ENCODE measurements around the gene MRPL37.

DNA sequence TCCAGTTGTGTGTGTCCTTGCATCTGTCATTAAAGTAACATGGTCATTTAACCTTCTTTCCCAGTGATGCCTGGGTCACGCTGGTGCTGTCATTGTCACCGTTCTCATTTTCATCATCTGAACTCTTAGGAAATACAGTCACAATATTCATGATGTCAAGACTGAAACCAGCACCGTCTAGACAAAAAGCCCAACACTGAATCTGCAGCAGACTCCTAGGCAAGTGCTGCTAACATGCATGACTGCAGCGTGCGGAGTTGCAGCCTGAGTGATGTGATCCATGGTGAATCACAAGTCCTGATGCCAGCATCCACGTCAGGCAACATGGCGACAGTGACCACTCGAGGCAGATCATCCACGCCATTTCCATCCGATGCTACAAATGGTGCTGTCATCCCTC is 37.6 kb downstream of the MRPL37 start:
- TF ChIP-seq CTCF (IDR thresholded peaks at IDR 0.05; ENCODE audit: low read depth, low read length) (no peak), POLR2A (IDR thresholded peaks at IDR 0.05; ENCODE audit: extremely low read depth, insufficient read length) (no peak), MYC (IDR thresholded peaks at IDR 0.05; ENCODE audit: low read depth, low read length) (no peak)
- TF ChIP-seq, protein P1, sequence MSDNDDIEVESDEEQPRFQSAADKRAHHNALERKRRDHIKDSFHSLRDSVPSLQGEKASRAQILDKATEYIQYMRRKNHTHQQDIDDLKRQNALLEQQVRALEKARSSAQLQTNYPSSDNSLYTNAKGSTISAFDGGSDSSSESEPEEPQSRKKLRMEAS (IDR thresholded peaks at IDR 0.05; ENCODE audit: low read depth, low read length), result no peak

Measured in NB4 (cell line).